ENCODE measurements around the gene TTK.

- TF ChIP-seq MEIS1 (CRISPR knock-in tag; IDR thresholded peaks at IDR 0.05; ENCODE audit: borderline replicate concordance) (no peak), CTCF (tag by site-specific recombination; IDR thresholded peaks at IDR 0.05) (no peak)
Observed at GRCh38 chr6:79969784-79970183, 34.7 kb upstream of the TTK start.

Data from HEK293 (cell line).